ENCODE data around the gene CREB3L4. TPM values are rescaled to one million over a fixed set of nuclear protein-coding genes. Genes with fewer than 3 reads are reported as not detected.
A peak's percentile ranks its signal among the peaks of the same experiment; 100 is the strongest.

CREB3L4 gene
- total and polyA plus RNA-seq, 2 donors (not counting 1 experiment from before 2014, with no cell fraction given): 3.7 to 6.4 TPM

DNA sequence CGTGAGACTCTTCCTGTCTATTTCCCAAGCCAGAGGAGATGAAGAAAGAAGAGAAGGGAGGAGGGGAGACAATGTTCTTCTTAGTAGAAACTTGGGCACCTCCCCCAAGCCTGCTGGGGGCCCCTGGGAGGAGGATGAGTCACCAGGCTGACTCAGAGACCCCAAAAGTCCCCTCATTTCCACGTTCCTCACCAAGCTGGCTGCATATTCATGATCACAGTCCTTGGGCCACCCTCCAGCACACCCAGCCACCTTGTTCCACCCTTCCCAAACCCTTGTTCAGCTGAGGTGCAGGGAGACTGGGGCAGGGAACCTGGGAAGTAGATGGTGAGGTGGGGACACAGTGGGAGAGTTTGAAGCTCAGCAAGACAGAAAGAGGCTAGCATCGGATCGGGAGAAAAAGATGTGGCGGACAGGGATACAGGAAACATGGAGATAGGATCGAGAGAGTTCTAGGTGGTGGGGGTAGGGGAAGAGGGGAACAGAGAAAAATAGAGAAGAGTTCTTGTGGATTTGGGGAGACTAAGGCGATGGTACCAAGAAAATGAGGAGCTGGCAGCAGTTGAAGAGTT lies 17.7 kb downstream of the CREB3L4 start:
- peak; percentile 72 to 83 for DNase-seq (ENCODE audit: low read depth in 2 of 2)
- Histone ChIP-seq H3K4me3 (replicated peaks in 1 of 4; ENCODE audit: control extremely low read depth in 1 of 4, insufficient read depth in 1 of 4, low read depth in 3 of 4, low read length in 4 of 4) (peak overlapping the region; percentile 54 to 100 (median 84)), H3K4me1 (ENCODE audit: control insufficient read depth, extremely low read depth, insufficient read depth, low read length) (peaks cover 3% of the 10 kb centered on the region), H3K9me3 (ENCODE audit: control insufficient read depth, insufficient read depth, low read depth, low read length) (no peaks in the 10 kb centered on the region), H3K9ac (ENCODE audit: insufficient read depth, low read length) (peak overlapping the region; percentile 70), H3K27me3 (ENCODE audit: control insufficient read depth, insufficient read depth, low read length) (no peaks in the 10 kb centered on the region), H3K79me2 (ENCODE audit: control insufficient read depth, insufficient read depth, low read length) (peaks cover 11% of the 10 kb centered on the region), H3K36me3 (ENCODE audit: control insufficient read depth, insufficient read depth, low read length) (peaks cover 8% of the 10 kb centered on the region), H4K20me1 (ENCODE audit: control insufficient read depth, extremely low read depth, insufficient read depth, low read length) (no peaks in the 10 kb centered on the region), H2AFZ (ENCODE audit: low read length) (peak overlapping the region; percentile 57), H3K4me2 (ENCODE audit: extremely low read depth, insufficient read depth, low read length) (peak overlapping the region; percentile 94), H3K27ac (ENCODE audit: insufficient read depth, low read length) (peak overlapping the region; percentile 68)
- TF ChIP-seq, protein P1, sequence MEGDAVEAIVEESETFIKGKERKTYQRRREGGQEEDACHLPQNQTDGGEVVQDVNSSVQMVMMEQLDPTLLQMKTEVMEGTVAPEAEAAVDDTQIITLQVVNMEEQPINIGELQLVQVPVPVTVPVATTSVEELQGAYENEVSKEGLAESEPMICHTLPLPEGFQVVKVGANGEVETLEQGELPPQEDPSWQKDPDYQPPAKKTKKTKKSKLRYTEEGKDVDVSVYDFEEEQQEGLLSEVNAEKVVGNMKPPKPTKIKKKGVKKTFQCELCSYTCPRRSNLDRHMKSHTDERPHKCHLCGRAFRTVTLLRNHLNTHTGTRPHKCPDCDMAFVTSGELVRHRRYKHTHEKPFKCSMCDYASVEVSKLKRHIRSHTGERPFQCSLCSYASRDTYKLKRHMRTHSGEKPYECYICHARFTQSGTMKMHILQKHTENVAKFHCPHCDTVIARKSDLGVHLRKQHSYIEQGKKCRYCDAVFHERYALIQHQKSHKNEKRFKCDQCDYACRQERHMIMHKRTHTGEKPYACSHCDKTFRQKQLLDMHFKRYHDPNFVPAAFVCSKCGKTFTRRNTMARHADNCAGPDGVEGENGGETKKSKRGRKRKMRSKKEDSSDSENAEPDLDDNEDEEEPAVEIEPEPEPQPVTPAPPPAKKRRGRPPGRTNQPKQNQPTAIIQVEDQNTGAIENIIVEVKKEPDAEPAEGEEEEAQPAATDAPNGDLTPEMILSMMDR (conservative IDR thresholded peaks at IDR 0.05 in 1 of 2, IDR thresholded peaks at IDR 0.05 in 1 of 2; ENCODE audit: low read depth in 1 of 2, low read length in 2 of 2): no peak
- TF ChIP-seq EZH2 (IDR thresholded peaks at IDR 0.05; ENCODE audit: low read length, missing control alignments): no peak

DNA sequence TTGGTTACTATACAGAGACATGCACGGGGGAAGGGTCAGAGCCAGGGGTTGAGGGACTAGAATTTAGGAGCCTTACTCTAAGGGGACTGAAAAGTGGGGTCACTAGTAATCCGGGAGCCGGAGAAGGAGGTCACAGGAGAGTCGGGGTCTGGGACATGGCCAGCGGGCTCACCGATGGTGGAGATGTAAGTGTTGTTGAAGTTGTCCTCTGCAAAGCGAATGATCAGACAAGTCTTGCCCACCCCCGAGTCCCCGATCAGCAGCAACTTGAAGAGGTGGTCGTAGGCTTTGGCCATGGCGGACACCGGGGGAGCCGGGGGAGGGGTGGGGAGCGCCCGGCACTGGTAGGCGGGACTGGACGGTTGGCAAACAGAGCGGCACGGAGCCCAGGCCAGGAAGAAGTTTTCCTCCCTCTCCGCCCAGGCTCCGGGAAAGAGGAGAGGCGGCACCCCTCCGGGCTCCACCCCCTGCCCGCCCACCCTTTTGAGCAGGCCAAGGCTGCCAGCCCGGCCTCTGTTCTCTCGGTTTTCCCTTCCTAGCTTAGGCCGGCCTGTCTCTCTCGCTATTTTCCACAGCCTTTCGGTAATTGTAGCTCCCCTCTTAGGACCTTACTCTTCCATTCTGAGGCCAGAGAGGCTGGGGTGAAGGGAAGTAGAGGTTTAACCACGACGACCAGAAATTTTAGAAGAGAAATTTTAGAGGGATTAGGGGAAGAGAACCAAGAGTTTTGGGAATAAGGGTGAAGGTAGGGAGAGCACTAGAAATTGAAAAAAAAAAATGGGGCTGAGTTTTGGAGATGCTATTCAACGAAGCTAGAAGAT lies 18.4 kb downstream of the CREB3L4 start, which contains the start of gene RAB13:
RAB13 (minus strand) TSS at position 399 of the 821 bp plus-strand sequence; CDS start at position 296, 103 bp downstream.
- Histone ChIP-seq H4K20me1 (ENCODE audit: control insufficient read depth, extremely low read depth, insufficient read depth, low read length) (no peaks in the 10 kb centered on the region), H3K27me3 (ENCODE audit: control insufficient read depth, insufficient read depth, low read length) (no peaks in the 10 kb centered on the region), H3K79me2 (ENCODE audit: control insufficient read depth, insufficient read depth, low read length) (peaks cover 17% of the 10 kb centered on the region), H3K4me1 (ENCODE audit: control insufficient read depth, extremely low read depth, insufficient read depth, low read length) (peaks cover 3% of the 10 kb centered on the region), H3K4me3 (replicated peaks in 1 of 4; ENCODE audit: control extremely low read depth in 1 of 4, insufficient read depth in 1 of 4, low read depth in 3 of 4, low read length in 4 of 4) (peak within 1 kb of the TSS; percentile 54 to 100 (median 84)), H3K27ac (ENCODE audit: insufficient read depth, low read length) (peak within 1 kb of the TSS; percentile 68), H3K9ac (ENCODE audit: insufficient read depth, low read length) (peak within 1 kb of the TSS; percentile 70), H2AFZ (ENCODE audit: low read length) (peak within 1 kb of the TSS; percentile 89), H3K9me3 (ENCODE audit: control insufficient read depth, insufficient read depth, low read depth, low read length) (no peaks in the 10 kb centered on the region), H3K4me2 (ENCODE audit: extremely low read depth, insufficient read depth, low read length) (peak within 1 kb of the TSS; percentile 94), H3K36me3 (ENCODE audit: control insufficient read depth, insufficient read depth, low read length) (peaks cover 6% of the 10 kb centered on the region)
- peak; percentile 83 to 86 for DNase-seq (ENCODE audit: low read depth in 2 of 2)
- TF ChIP-seq, protein P1 (conservative IDR thresholded peaks at IDR 0.05 in 1 of 2, IDR thresholded peaks at IDR 0.05 in 1 of 2; ENCODE audit: low read depth in 1 of 2, low read length in 2 of 2): no peak
- TF ChIP-seq EZH2 (IDR thresholded peaks at IDR 0.05; ENCODE audit: low read length, missing control alignments): no peak

DNA sequence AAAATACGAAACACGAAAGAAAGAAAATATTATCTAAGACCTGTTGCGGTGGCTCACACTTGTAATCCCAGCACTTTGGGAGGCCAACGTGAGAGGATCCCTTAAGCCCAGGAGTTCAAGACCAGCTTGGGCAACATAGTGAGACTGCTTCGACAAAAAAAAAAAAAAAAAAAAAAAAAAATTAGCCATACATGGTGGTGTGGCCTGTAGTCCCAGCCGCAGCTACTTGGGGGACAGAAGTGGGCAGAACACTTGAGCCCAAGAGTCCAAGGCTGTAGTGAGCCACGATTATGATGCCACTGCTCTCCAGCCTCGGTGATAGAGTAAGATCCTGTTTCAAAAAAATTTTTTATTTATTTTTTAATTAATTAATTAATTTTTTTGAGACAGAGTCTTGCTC lies 19.9 kb downstream of the CREB3L4 start:
- Histone ChIP-seq H3K4me3 (replicated peaks in 1 of 4; ENCODE audit: control extremely low read depth in 1 of 4, insufficient read depth in 1 of 4, low read depth in 3 of 4, low read length in 4 of 4) (no peak overlapping the region), H3K79me2 (ENCODE audit: control insufficient read depth, insufficient read depth, low read length) (peaks cover 29% of the 10 kb centered on the region)

More for the DNA sequence above, 19.9 kb downstream of the CREB3L4 start:
- H3K9me3 ChIP-seq (ENCODE audit: control insufficient read depth, insufficient read depth, low read depth, low read length): no peaks in the 10 kb centered on the region
- TF ChIP-seq, protein P1 (conservative IDR thresholded peaks at IDR 0.05 in 1 of 2, IDR thresholded peaks at IDR 0.05 in 1 of 2; ENCODE audit: low read depth in 1 of 2, low read length in 2 of 2): no peak
- no peak for TF ChIP-seq EZH2 (IDR thresholded peaks at IDR 0.05; ENCODE audit: low read length, missing control alignments)
- no peaks in the 10 kb centered on the region for H3K27me3 ChIP-seq (ENCODE audit: control insufficient read depth, insufficient read depth, low read length)
- no peak overlapping the region for H2AFZ ChIP-seq (ENCODE audit: low read length)
- no peak overlapping the region for H3K4me2 ChIP-seq (ENCODE audit: extremely low read depth, insufficient read depth, low read length)
- peaks cover 7% of the 10 kb centered on the region for H3K4me1 ChIP-seq (ENCODE audit: control insufficient read depth, extremely low read depth, insufficient read depth, low read length)
- H4K20me1 ChIP-seq (ENCODE audit: control insufficient read depth, extremely low read depth, insufficient read depth, low read length): no peaks in the 10 kb centered on the region
- H3K36me3 ChIP-seq (ENCODE audit: control insufficient read depth, insufficient read depth, low read length): peaks cover 9% of the 10 kb centered on the region
- no peak for DNase-seq (ENCODE audit: low read depth in 2 of 2)
- H3K27ac ChIP-seq (ENCODE audit: insufficient read depth, low read length): no peak overlapping the region
- no peak overlapping the region for H3K9ac ChIP-seq (ENCODE audit: insufficient read depth, low read length)

Data from fibroblast of lung (primary cell).